ENCODE measurements around the gene FAM107B. TPM values are rescaled to one million over a fixed set of nuclear protein-coding genes. Genes with fewer than 3 reads are reported as not detected.
A peak's percentile ranks its signal among the peaks of the same experiment; 100 is the strongest.

FAM107B gene
- total and polyA plus RNA-seq, 2 experiments from 2014 or later: 11.0 to 17.6 TPM

DNA sequence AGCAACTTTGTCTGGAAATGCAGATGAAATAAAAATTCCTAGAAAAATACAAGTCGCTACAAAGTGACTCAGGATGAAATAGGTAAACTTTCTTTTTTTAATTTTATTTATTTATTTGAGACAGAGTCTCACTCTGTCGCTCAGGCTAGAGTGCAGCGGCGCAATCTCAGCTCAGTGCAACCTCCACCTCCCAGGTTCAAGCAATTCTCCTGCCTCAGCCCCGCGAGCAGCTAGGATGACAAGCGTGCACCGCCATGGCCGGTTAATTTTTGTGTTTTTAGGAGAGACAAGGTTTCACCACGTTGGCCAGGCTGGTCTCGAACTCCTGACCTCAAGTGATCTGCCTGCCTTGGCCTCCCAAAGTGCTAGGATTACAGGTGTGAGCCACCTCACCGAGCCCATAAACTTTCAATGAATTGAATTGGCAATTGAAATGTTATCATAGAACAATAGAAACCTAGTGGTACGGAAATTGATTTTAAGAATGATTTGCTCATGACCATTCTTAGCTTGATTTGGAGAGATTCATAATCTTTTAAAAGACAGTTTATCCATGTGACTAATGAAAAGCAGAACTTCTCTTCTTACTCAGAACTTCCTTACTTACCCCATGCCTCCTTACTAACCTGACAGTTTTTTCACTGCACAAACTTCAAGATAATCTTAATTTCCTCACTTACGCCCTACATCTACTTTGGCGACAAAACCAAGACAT is 161.7 kb downstream of the FAM107B start:
- Histone ChIP-seq H3K4me3 (no peak overlapping the region), H3K36me3 (ENCODE audit: insufficient read depth) (no peaks in the 10 kb centered on the region), H3K27ac (ENCODE audit: low read depth) (no peak overlapping the region), H3K79me2 (replicated peaks; ENCODE audit: insufficient read depth) (no peaks in the 10 kb centered on the region), H4K20me1 (replicated peaks; ENCODE audit: insufficient read depth) (no peaks in the 10 kb centered on the region), H3F3A (replicated peaks; ENCODE audit: low read depth) (no peaks in the 10 kb centered on the region), H3K27me3 (ENCODE audit: insufficient read depth) (no peaks in the 10 kb centered on the region), H3K4me1 (ENCODE audit: insufficient read depth) (peaks cover 6% of the 10 kb centered on the region; the same call in 1 of the 2 replicates), H3K9me2 (ENCODE audit: insufficient read depth) (no peaks in the 10 kb centered on the region), H2AFZ (0 out of 2 replicates have a peak overlapping the region, but pooled peaks have one; percentile 47), H3K4me2 (no peak overlapping the region)
- no peak overlapping the region for H3K27ac Mint-ChIP-seq
- no peak for DNase-seq (ENCODE audit: low spot score)
- H3K4me1 Mint-ChIP-seq: peaks cover 11% of the 10 kb centered on the region
- ATAC-seq: no peak
- no peaks in the 10 kb centered on the region for H3K36me3 Mint-ChIP-seq (ENCODE audit: low read depth)
- H3K27me3 Mint-ChIP-seq (ENCODE audit: insufficient read depth, low read depth, poor library complexity): peaks cover 5% of the 10 kb centered on the region
- TF ChIP-seq JUNB (IDR thresholded peaks at IDR 0.05; ENCODE audit: unreplicated experiment) (no peak), ZNF114 (CRISPR knock-in tag; IDR thresholded peaks at IDR 0.05) (no peak), CREB1 (CRISPR knock-in tag; IDR thresholded peaks at IDR 0.05; ENCODE audit: low read depth) (no peak), STAT1 (IDR thresholded peaks at IDR 0.05; ENCODE audit: unreplicated experiment) (no peak), EZH2 (IDR thresholded peaks at IDR 0.05; ENCODE audit: low read depth, unreplicated experiment) (no peak), ZNF331 (CRISPR knock-in tag; IDR thresholded peaks at IDR 0.05; ENCODE audit: low read depth) (no peak), EZH2phosphoT487 (IDR thresholded peaks at IDR 0.05; ENCODE audit: unreplicated experiment) (no peak), POLR2AphosphoS5 (IDR thresholded peaks at IDR 0.05; ENCODE audit: low read depth) (no peak), NANOG (IDR thresholded peaks at IDR 0.05; ENCODE audit: borderline replicate concordance) (no peak)
- TF ChIP-seq, protein P1, sequence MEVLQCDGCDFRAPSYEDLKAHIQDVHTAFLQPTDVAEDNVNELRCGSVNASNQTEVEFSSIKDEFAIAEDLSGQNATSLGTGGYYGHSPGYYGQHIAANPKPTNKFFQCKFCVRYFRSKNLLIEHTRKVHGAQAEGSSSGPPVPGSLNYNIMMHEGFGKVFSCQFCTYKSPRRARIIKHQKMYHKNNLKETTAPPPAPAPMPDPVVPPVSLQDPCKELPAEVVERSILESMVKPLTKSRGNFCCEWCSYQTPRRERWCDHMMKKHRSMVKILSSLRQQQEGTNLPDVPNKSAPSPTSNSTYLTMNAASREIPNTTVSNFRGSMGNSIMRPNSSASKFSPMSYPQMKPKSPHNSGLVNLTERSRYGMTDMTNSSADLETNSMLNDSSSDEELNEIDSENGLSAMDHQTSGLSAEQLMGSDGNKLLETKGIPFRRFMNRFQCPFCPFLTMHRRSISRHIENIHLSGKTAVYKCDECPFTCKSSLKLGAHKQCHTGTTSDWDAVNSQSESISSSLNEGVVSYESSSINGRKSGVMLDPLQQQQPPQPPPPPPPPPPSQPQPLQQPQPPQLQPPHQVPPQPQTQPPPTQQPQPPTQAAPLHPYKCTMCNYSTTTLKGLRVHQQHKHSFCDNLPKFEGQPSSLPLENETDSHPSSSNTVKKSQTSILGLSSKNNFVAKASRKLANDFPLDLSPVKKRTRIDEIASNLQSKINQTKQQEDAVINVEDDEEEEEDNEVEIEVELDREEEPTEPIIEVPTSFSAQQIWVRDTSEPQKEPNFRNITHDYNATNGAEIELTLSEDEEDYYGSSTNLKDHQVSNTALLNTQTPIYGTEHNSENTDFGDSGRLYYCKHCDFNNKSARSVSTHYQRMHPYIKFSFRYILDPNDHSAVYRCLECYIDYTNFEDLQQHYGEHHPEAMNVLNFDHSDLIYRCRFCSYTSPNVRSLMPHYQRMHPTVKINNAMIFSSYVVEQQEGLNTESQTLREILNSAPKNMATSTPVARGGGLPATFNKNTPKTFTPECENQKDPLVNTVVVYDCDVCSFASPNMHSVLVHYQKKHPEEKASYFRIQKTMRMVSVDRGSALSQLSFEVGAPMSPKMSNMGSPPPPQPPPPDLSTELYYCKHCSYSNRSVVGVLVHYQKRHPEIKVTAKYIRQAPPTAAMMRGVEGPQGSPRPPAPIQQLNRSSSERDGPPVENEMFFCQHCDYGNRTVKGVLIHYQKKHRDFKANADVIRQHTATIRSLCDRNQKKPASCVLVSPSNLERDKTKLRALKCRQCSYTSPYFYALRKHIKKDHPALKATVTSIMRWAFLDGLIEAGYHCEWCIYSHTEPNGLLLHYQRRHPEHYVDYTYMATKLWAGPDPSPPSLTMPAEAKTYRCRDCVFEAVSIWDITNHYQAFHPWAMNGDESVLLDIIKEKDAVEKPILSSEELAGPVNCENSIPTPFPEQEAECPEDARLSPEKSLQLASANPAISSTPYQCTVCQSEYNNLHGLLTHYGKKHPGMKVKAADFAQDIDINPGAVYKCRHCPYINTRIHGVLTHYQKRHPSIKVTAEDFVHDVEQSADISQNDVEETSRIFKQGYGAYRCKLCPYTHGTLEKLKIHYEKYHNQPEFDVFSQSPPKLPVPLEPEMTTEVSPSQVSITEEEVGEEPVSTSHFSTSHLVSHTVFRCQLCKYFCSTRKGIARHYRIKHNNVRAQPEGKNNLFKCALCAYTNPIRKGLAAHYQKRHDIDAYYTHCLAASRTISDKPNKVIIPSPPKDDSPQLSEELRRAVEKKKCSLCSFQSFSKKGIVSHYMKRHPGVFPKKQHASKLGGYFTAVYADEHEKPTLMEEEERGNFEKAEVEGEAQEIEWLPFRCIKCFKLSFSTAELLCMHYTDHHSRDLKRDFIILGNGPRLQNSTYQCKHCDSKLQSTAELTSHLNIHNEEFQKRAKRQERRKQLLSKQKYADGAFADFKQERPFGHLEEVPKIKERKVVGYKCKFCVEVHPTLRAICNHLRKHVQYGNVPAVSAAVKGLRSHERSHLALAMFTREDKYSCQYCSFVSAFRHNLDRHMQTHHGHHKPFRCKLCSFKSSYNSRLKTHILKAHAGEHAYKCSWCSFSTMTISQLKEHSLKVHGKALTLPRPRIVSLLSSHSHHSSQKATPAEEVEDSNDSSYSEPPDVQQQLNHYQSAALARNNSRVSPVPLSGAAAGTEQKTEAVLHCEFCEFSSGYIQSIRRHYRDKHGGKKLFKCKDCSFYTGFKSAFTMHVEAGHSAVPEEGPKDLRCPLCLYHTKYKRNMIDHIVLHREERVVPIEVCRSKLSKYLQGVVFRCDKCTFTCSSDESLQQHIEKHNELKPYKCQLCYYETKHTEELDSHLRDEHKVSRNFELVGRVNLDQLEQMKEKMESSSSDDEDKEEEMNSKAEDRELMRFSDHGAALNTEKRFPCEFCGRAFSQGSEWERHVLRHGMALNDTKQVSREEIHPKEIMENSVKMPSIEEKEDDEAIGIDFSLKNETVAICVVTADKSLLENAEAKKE (CRISPR knock-in tag; IDR thresholded peaks at IDR 0.05): no peak
- TF ChIP-seq, protein P2, sequence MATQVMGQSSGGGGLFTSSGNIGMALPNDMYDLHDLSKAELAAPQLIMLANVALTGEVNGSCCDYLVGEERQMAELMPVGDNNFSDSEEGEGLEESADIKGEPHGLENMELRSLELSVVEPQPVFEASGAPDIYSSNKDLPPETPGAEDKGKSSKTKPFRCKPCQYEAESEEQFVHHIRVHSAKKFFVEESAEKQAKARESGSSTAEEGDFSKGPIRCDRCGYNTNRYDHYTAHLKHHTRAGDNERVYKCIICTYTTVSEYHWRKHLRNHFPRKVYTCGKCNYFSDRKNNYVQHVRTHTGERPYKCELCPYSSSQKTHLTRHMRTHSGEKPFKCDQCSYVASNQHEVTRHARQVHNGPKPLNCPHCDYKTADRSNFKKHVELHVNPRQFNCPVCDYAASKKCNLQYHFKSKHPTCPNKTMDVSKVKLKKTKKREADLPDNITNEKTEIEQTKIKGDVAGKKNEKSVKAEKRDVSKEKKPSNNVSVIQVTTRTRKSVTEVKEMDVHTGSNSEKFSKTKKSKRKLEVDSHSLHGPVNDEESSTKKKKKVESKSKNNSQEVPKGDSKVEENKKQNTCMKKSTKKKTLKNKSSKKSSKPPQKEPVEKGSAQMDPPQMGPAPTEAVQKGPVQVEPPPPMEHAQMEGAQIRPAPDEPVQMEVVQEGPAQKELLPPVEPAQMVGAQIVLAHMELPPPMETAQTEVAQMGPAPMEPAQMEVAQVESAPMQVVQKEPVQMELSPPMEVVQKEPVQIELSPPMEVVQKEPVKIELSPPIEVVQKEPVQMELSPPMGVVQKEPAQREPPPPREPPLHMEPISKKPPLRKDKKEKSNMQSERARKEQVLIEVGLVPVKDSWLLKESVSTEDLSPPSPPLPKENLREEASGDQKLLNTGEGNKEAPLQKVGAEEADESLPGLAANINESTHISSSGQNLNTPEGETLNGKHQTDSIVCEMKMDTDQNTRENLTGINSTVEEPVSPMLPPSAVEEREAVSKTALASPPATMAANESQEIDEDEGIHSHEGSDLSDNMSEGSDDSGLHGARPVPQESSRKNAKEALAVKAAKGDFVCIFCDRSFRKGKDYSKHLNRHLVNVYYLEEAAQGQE (IDR thresholded peaks at IDR 0.05; ENCODE audit: unreplicated experiment): no peak
- TF ChIP-seq, protein P3, sequence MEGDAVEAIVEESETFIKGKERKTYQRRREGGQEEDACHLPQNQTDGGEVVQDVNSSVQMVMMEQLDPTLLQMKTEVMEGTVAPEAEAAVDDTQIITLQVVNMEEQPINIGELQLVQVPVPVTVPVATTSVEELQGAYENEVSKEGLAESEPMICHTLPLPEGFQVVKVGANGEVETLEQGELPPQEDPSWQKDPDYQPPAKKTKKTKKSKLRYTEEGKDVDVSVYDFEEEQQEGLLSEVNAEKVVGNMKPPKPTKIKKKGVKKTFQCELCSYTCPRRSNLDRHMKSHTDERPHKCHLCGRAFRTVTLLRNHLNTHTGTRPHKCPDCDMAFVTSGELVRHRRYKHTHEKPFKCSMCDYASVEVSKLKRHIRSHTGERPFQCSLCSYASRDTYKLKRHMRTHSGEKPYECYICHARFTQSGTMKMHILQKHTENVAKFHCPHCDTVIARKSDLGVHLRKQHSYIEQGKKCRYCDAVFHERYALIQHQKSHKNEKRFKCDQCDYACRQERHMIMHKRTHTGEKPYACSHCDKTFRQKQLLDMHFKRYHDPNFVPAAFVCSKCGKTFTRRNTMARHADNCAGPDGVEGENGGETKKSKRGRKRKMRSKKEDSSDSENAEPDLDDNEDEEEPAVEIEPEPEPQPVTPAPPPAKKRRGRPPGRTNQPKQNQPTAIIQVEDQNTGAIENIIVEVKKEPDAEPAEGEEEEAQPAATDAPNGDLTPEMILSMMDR (conservative IDR thresholded peaks at IDR 0.05; ENCODE audit: low read depth in 2 of 2): no peak
- TF ChIP-seq, protein P4, sequence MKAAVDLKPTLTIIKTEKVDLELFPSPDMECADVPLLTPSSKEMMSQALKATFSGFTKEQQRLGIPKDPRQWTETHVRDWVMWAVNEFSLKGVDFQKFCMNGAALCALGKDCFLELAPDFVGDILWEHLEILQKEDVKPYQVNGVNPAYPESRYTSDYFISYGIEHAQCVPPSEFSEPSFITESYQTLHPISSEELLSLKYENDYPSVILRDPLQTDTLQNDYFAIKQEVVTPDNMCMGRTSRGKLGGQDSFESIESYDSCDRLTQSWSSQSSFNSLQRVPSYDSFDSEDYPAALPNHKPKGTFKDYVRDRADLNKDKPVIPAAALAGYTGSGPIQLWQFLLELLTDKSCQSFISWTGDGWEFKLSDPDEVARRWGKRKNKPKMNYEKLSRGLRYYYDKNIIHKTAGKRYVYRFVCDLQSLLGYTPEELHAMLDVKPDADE (IDR thresholded peaks at IDR 0.05): no peak
- H3K4me3 Mint-ChIP-seq: no peak overlapping the region
- H3K9me3 Mint-ChIP-seq: no peaks in the 10 kb centered on the region

Measured in GM23338 (cell line).